WTC11 (cell line): ENCODE results near the gene ABHD4.

ENCODE experiments used
- AFF4 ChIP-seq: sonication (generic); formaldehyde crosslinking; IDR thresholded peaks from 2 replicates; pipeline ENCODE4 v1.8.1; 2023; ENCODE audit warnings: mild to moderate bottlenecking, missing genetic modification reagents, borderline replicate concordance
- ATF3 ChIP-seq: sonication (generic); formaldehyde crosslinking; conservative IDR thresholded peaks from 2 replicates; pipeline ENCODE4 v1.8.1; 2022; ENCODE audit warnings: mild to moderate bottlenecking, missing genetic modification reagents
- CREB1 ChIP-seq: sonication (generic); formaldehyde crosslinking; IDR thresholded peaks from 2 replicates; pipeline ENCODE4 v1.8.0; 2023; ENCODE audit warnings: mild to moderate bottlenecking, missing genetic modification reagents
- CTCF ChIP-seq: fragments of 200-600 bp; IDR thresholded peaks from 2 replicates; pipeline ENCODE4 v1.8.0; 2022; ENCODE audit warnings: antibody characterized with exemption
- STAT6 ChIP-seq: sonication (generic); formaldehyde crosslinking; conservative IDR thresholded peaks from 2 replicates; pipeline ENCODE4 v1.8.1; 2023; ENCODE audit warnings: mild to moderate bottlenecking, low read depth, missing genetic modification reagents, moderate library complexity
- ZSCAN18 ChIP-seq: fragments of 250-450 bp; sonication (Bioruptor Pico); IDR thresholded peaks from 2 replicates; pipeline ENCODE4 v2.1.2; 2022; ENCODE audit warnings: mild to moderate bottlenecking, moderate library complexity

- no peak for TF ChIP-seq CREB1 (CRISPR knock-in tag)
- TF ChIP-seq ATF3 (CRISPR knock-in tag): no peak
- TF ChIP-seq CTCF: no peak
- no peak for TF ChIP-seq ZSCAN18 (CRISPR knock-in tag)
- no peak for TF ChIP-seq STAT6 (CRISPR knock-in tag)
- no peak for TF ChIP-seq AFF4 (CRISPR knock-in tag)
Measured at GRCh38 chr14:22606380-22606779, 8.3 kb downstream of the ABHD4 start.
